GM19468 (cell line): ENCODE data around the gene B3GALNT2.
"Not testable (repeated sequence)": the region's sequence is repeated elsewhere in the genome, so short reads cannot be mapped to it uniquely, and the experiment has no call there.

Source experiments
- ATAC-seq: cut with Tn5 transposase; IDR thresholded peaks from one replicate; pipeline ENCODE4 v1.9.1; 2021; ENCODE audit warnings: mild to moderate bottlenecking, moderate library complexity, moderate number of reproducible peaks; ENCODE audit not compliant: unreplicated experiment; ENCODE audit errors: extremely low read depth

B3GALNT2 gene

DNA sequence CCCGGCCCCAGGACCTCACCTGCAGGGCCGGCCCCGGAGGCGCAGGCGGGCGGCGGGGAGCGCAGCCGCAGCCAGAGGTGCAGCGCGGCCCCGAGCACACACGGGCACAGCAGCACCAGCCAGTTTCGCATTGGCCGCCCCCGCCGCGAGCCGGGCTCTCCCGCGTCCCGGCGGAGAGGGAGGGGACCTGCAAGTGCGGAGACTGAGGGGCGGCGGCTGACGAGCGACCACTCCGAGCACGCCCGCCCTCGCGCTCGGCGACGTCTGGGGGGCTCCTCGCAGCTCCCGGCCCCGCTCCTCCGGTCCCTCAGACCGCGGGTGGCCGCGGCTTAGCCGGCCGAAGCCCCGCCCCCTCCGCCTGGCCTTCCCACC, at the start of gene B3GALNT2:
TSS of gene B3GALNT2 (minus strand) at position 331 of the 372 bp plus-strand sequence. CDS start at position 131, 200 bp downstream.
- ATAC-seq = peak; percentile 23

DNA sequence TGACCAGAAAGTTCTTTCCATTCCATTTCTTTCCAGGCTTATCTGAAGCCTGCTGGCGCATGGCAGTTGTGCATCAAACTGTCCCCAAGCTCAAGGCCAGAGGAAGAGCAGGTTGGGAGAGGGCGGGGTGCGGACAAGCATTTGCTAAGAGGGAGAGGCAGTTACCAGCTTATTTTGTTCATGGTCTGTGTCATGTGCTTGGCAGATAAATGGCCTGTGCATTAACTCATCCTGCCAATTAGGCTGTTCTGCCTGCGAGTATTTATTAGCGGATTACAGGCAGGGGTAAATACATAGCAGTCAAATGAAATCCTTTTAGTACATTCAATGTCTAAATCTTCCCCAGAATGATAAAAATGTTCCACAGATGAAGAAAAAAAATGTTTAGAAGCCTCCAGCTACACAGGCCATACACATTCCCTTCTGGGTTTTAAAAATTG, 48.9 kb upstream of the B3GALNT2 start:
- no peak for ATAC-seq

DNA sequence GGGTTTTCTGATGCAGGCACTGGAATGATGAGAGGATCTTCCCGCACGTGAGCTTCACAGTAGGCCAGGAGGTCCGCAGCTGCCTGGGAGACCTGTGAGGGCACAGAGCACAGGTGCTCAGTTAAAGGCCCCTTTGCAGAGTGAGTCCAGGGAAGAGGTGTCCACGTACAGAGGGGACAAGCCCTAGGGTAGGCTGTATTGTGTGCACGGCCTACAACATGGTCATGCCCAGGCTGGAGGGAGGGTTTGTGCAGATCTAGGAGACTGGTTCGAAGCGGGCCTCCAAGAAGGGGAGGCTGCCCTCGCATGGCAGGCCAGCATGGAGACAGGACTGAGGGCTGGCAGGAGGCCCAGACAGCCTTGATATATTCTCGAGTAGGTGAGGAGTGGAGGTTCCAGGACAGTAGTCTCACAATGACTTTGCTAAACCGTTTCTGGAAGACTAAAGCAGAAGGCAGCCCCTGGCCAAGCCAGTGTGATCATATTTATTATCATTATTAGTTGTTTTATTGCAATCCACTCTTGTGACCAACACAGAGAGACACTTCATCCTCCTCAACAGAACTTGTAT, 48.0 kb upstream of the B3GALNT2 start:
- no peak for ATAC-seq

DNA sequence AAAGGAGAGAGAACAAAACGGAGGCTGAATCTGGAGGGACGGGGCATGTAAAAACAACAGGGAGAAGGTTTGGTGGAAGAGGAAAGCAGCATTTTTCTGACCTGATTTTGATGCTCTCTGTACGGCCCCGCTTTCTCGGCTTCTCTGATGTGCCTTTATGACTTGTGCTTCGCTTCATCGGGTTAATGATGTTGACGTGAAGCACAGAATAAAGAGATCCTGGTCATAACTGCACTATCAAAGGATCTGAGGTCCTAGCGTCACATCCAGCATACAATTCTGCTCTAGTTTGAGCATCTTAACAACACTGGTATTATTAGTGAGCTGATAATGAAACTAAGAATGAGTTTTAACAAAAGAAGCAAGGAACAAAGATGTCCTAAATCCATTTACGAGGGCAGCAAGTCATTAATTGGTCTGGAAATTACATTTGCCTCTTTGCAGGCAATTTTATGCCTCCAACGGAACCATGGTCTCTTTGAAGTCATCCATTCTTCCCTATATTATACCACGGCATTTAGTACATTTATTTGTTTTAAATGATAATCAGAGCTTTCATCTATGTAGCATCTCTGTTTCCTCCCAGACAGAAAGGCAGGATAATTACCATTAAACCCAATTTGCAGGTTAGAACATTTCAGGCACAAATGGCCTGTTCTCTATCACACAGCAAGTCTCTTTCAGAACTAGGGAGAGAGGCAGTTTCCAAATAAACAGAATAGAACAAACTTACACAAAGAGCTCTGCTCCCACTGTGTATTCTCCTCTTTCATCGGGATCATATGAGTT, 45.3 kb upstream of the B3GALNT2 start:
- ATAC-seq = no peak

DNA sequence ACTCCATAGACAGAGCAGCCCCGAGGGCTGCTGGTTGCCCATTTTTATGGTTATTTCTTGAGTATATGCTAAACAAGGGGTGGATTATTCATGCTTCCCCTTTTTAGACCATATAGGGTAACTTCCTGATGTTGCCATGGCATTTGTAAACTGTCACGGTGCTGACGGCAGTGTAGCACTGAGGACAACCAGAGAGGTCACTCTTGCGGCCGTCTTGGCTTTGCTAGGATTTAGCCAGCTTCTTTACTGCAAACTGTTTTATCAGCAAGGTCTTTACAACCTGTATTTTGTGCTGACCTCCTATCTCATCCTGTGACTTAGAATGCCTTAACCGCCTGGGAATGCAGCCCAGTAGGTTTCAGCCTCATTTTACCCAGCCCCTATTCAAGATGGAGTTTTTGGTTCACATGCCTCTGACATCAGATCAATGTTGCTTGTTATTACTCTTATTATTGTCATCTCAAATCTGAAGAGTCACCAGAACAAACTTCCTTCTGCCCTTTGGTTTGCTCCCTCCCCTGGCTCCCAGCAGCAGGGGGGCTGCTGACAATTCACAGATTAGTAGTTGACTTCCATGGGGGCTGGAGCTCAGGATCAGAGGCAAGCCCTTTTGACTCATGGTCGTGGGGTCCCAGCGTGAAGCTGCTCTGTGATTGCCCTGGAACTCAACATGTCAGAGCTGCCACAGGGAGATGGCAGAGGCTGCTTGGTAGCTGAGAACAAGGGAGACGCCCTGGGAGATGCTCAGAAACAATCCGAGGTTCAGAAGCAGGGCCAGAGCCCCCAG, 42.3 kb upstream of the B3GALNT2 start:
- ATAC-seq = not testable (repeated sequence)

DNA sequence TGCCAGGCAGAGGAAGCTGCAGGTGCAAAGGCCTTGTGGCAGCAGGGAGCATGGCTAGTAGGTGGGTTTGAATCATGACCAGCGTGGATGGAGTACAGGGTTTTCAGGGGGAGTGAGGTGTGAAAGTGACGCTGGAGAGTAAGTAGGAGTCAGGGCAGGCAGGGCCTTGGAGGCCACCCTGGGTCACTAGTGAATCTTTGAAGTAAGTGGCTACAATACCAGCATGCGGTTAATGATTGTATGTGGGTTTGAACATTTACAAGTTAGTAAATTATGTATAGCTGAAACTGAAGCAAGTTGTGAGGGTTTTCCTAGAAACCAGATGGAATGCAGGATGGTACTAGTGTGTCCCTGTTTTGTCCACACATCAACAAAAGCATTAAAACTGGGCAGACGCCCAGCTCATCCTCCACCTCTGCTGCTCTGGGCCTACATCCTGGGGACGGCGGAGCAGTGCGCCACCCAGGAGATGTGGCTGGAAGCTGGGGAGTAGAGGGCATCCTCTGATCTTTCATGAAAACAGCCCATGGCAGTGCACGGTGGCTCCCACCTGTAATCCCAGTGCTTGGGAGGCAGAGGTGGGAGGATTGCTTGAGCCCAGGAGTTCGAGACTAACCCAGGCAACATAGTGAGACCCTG, 41.2 kb upstream of the B3GALNT2 start:
- ATAC-seq = no peak

DNA sequence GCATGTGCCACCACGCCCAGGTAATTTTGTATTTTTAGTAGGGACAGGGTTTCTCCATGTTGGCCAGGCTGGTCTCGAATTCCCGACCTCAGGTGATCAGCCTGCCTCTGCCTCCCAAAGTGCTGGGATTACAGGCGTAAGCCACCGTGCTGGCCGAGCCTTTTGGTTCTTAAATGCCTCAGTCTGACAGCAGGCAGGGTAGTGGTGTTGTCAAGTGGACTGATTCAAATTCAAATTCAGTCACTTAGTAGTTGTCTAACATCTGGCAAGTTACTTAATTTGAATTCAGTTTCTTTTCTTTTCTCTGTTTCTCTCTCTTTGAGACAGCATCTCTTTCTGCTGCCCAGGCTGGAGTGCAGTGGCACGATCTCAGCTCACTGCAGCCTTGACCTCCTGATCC, 38.6 kb upstream of the B3GALNT2 start:
- ATAC-seq = not testable (repeated sequence)

DNA sequence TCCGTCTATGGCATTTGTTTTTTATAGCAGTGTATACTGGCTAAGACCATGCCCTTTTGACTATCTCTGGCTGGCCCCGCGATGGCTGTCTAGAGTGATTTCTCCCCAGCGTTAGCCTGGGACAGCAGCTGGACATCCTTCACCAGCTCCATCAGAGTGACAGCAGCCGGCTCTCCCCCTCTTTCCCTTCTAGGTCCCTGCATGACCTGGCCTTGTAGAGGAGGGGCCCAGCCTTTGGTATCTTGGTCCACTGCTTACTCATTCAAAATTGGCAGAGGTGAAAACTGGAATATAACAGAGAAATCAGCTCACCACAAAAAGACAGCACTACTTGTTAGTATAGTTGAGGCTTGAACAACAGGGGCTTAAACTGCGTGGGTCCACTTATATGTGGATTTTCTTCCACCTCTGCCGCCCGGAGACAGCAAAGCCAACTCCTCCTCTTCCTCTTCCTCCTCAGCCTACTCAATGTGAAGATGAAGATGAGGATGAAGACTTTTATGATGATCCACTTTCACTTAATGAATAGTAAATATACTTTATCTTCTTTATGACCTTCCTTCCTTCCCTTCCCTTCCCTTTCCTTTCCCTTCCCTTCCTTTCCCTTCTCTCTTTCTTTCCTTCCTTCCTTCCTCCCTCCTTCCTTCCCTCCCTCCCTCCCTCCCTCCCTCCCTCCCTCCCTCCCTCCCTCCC, 29.4 kb upstream of the B3GALNT2 start:
- ATAC-seq = no peak

DNA sequence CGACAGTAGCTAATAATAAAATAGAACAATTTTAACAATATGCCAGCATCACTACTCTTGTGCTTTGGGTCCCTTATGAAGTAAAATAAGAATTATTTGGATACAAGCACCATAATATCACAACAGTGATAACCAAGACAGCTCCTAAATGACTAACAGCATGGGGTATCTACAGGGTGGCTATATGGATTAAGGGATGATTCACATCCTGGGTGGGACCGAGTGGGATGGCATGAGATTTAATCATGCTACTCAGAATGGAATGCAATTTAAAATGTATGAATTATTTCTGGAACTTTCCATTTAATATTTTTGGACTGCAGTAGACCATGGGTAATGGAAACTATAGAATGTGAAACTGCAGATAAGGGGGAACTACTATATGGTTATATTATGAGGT, 28.1 kb upstream of the B3GALNT2 start:
- no peak for ATAC-seq

DNA sequence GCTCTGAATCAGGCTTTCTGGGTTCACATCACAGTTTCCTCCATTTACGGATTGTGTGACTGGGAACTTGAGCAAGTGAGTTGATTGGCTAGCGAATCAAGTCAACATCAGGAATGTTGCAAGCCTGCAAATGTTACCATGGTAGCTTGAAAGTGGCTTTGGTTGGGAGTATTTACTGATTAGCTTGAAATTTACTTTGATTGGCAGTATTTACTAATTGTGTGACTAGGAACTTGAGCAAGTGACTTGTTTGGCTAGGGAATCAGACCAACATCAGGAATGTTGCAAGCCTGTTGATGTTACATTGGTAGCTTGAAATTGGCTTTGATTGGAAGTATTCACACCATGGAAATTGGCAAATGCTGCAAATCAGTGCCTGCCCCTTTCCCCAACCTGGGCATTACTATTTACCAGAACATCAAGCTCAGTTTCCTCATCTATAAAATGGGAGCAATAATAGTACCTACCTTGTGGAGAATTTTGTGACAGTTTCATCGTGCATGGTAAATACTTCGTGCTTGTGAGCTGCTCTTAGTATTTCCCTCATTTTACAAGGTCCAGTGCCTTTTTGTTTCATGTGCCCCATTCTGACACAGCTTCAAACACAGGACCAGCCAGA, 23.1 kb upstream of the B3GALNT2 start:
- no peak for ATAC-seq

DNA sequence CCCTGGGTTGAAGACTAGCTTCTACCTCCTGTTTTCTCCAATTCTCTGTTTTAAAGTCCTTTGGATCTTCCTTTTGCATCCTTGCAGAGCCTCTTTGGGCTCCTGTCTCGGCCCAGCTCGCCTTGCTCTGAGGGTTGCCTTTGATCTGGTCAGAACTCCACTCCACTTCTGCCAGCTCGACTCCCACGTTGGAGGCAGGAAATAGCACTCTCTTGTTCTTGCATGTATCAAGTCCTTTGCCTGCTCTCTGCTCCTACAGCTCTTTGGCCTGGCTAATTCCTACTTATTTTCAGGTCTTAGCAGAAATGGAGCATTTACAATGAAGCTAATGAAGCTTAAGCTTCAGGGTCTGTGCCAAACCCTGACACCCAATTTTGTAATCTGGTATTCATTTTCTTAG, 21.1 kb upstream of the B3GALNT2 start:
- ATAC-seq = no peak

DNA sequence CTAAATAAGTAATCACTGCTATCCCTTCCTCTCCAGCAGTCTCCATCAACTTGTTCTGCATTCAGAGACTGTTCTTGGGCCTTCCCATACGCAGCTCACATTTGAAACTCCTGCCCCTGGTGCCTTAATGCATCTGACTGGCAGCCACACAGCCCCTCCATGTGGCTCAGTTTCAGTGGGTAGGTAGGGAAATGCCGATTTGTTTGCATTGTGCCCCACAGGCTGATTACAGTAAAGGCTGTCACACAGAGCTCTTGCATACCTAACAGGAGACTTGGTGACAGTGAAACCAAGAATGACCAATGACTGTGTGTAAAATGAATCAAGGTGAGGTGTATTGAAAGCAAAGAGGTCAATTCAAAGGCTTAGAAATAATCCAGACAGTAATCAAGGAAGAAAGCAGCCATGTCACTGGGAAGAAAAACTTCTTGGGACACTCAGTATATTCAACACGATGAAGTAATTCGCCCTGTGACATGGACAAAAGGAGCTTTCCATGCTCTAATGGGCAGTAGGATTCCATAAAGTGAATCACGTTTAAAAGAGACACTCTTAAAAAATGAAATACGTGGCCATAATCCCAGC, 12.7 kb upstream of the B3GALNT2 start:
- peak; percentile 33 for ATAC-seq

DNA sequence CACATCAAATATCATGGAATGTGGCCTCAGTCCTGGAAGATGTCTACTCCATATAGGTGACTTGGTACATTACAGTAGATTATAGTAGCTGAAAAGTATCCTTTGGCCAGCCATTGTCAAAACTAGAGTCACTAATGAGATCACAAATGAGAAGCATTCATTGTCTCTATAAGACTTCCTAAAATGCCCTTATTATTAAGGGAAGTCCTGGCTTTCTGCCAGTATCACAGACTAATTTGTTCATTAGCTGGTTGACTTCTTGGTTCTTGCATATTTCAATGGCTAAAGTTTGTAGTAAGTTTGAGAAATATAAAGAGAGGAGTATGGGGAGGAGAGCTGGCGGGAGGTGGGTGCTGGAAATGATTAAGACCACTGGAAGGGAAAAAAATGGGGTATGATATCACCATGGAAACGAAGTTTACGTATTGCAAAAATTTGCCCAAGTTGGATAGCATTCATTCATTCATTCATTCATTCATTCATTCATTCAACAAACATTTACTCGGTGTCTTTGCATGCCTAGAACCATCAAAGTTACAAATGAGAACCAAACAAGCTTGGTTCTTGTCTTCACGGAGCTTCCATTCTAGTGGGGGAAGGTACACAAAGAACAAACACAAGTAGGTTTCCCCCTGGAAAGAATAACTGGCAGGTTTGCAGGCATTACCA, 11.7 kb upstream of the B3GALNT2 start:
- ATAC-seq = no peak

DNA sequence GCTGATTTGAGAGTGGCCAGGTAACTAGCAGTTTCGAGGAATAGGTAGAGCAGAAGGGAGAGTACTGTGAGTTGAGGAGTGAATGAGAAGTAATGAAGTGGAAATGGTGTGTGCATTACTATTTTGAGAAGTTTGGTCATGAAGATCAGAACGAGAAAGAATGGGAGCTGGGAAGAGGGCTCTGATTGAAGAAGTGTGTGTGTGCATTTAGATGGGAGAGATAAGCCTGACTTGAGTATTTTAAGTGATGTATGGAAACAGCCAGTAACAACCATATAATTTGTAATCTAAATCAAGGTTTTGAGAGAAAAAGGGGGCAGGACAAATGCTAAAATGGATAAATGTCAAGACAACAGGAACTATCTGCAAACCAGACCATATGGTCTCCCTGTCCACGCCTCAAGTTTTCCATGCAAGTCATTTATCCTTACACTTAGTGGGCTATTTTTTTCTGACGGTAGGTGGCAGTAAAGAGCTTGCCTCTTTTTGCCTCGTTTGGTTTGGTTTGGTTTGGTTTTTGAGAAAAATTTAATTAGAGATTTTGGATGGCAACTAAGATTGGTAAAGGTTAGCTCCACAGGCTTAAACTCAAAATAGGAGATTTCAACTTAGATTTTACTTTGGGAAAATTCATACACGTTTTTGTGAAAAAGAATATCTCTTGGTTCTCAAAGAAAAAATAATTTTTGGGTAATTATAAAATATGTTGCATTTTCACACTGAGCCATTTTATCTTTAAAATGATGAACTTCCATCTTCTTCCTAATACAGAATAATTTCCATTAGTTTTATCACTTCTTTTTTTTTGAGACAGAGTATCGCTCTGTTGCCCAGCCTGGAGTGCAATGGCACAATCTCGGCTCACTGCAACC, 9.5 kb upstream of the B3GALNT2 start:
- ATAC-seq = no peak

DNA sequence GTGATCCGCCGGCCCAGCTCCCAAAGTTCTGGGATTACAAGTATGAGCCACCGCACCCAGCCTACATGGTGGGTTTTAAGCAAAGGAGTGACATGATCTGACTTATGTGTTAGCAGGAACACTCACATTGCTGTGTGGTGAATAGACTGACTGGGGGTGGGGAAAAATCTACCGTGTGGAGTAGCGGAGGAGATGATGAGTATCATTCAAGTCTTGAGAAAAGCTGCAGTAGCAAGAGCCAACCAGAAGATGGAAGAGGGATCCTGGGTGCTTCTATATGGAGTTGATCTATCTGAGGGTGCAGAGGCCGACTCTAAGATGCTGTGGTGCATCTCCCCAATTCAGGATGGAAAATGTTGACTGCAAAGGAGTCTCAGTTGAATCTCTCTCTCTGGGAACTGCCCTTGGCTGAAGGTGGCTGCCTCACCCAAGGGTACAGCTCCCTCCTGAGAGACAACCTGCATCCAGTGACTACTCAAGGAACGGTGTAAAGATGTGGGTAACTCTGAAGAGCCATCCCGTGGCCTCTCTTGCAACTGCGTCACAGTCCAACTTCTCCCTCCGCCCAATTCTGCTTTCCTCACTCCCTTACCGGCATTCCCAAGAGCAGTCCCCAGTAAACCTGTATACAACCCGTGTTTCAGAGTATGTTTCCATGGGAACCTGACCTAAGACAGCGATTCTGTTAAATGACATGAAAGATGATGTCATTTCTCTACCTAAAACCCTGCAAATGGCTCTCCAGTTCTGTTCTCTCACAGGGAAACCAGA, 7.4 kb upstream of the B3GALNT2 start:
- ATAC-seq = no peak

DNA sequence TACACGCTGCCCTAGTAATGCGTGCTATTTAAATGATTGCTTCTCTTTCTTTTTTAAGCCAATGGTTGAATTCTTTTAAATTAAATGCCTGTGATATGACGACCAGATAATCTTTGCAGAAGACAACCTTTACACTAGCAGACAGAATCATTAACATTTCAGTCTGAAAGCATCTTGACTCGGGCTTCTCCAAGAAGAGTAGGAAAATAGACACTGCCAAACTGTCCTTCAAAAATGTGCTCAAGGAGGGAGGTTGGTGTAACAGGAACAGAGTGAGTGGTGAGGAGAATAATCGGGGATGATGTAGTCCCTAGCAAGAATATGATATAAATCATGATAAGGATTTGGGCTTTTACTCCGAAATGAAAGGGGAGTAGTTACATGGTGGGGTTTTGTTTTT, 6.6 kb upstream of the B3GALNT2 start:
- ATAC-seq = no peak

DNA sequence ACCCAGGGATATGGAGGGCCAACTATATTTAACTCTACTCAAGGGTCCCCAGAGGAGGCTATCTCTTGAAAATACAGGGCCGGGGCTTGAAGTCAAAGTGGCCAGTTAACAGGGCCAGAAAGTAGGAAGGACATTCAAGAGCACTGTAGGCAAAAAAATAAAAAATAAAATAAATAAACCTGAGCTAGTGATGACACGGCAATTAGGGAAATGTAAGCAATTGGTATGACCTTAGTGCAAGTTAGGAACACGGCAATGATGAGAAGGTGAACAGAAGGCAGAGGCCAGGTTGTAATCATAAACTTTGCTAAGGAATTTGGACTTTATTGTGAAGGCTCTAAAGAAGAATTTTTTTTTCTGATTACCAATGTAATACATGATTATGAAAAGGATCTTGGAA, 3.4 kb upstream of the B3GALNT2 start:
- no peak for ATAC-seq
